HG03521 (cell line): ENCODE data around the gene SAT2.

ENCODE experiments used
- ATAC-seq: cut with Tn5 transposase; IDR thresholded peaks from one replicate; pipeline ENCODE4 v1.9.1; 2021; ENCODE audit warnings: mild to moderate bottlenecking, moderate library complexity; ENCODE audit not compliant: unreplicated experiment

SAT2 gene

GRCh38 chr17:7576432-7576937, 51.1 kb downstream of the SAT2 start:
- ATAC-seq, result no peak
